Activated CD4-positive, alpha-beta T cell treated with anti-CD3 and anti-CD28 coated beads, Interleukin-2, amount 50 U/mL, for 4 hours (primary cell): Measurements from ENCODE around the gene OR6X1.

Source experiments
- DNase-seq, 2 experiments: peaks; one replicate each; pipeline ENCODE4 v3.0.0-alpha.2; 2020

OR6X1 gene, protein sequence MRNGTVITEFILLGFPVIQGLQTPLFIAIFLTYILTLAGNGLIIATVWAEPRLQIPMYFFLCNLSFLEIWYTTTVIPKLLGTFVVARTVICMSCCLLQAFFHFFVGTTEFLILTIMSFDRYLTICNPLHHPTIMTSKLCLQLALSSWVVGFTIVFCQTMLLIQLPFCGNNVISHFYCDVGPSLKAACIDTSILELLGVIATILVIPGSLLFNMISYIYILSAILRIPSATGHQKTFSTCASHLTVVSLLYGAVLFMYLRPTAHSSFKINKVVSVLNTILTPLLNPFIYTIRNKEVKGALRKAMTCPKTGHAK

DNA sequence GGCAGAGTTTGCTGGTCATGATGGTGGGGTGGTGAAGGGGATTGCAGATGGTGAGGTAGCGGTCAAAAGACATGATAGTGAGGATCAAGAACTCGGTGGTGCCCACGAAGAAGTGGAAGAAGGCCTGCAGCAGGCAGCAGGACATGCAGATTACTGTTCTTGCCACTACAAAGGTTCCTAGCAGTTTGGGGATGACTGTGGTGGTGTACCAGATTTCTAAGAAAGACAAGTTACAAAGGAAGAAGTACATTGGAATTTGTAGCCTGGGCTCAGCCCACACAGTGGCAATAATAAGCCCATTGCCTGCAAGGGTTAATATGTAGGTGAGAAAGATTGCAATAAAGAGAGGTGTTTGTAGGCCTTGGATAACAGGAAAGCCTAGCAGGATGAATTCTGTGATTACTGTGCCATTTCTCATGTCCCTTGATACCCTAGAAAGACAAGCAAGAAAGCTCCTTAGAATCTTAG lies at the start of gene OR6X1:
TSS of gene OR6X1 (minus strand) at position 418 of the 468 bp plus-strand sequence. CDS start at position 418, 0 bp downstream.
- DNase-seq: no peak

DNA sequence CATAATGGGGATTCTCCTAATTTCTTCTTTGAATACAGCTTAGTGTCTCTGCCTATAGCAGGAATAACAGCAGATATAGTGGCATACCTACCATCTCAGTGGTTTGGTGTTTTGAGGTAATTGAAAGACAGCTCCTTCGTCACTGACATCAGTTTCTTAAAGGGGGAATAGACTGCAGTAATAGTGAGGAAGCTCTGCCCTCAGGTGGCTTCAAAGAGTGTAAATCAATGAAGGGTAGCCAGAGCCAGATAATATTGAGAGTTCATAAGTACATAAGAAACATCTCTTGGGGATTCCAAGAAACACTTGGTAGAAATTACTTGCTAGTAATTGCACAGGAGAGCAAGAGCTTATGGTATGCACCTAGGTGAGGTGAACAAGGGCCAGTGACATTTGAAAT lies 47.4 kb upstream of the OR6X1 start:
- DNase-seq: no peak

DNA sequence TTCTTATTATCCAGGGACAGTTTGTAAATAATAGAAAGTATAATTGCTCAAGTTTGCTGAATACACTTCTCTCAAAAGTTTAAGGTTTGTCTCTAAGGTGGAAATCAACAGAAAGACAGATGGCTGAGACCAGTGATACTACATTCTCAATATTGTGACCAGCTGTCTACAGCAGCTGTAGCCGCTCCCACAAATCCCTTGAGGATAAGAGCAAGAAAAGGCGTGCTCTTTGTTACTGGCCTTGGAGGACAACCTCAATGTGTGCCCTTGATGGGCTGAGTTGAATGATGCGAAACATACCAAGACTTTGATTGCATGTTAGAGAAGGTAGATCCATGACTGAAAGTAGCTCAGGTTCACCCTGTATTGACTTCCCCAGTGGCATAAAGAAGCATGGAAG lies 45.7 kb upstream of the OR6X1 start:
- DNase-seq: no peak

DNA sequence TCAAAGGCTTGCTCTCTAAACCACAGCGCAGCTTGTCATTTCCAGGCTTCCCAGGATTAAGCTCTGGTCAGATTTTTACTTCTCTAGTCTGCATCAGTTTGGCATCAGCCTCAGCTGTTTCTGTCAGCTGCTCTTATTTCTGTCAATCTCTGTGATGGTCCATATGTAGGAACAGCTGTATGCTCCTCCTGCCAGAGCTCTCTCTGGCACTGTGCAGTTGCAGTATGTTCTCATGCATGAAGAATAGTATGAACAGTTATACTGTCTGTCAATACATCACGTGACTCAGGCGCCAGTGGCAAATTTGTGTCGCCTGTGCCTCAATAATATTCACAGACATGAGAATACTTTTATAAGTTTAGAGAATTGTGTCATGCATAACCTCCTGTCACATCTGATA lies 45.1 kb upstream of the OR6X1 start:
- no peak for DNase-seq

DNA sequence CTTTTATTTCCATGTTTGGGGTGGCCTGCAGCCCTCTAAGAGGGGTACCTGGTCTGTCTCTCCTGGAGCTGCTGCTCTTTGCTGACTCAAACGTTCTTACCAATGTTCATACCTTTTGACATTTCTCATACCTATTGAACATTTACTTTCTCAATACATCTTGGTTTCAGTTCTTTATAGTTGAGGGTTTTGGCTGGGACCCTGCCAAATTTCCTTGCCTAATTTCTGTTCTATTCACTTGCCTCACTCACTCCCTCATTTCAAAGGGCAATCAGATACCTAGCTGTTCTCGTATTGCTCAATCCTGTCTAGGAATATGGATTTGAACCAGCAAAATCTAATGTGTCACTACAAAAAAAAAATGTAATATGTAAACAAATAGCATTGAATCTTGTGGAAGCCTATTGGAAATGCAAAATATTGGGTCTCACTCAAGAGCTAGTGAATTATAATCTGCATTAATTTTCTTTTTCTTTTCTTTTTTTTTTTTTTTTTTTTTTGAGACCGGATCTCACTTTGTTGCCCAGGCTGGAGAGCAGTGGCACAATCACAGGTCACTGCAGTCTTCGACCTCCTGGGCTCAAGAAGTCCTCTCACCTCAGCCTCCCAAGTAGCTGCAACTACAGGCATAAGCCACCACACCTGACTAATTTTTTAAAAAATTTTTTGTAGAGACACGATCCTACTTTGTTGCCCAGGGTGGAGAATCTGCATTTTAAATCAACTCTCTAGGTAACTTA lies 44.4 kb upstream of the OR6X1 start:
- DNase-seq: no peak

DNA sequence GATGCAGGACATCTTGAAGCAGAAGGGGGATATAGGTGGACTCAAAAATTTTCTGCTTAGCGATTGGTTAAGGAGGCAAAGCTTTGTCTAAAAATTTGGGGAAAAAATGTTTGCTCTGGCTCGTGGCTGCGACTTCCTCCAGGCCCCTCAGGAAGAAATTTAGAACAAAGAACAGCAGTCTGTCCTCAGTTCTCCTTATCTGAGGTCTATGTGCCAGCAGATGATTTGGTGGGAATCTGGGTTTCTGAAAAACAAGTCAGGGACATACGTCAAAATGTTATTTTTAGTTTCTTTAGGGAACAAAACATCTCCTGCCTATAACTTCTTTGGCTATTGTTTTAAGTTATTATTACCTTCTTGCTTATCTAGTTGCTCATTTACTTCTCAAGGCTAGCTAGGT lies 43.8 kb upstream of the OR6X1 start:
- DNase-seq: no peak

DNA sequence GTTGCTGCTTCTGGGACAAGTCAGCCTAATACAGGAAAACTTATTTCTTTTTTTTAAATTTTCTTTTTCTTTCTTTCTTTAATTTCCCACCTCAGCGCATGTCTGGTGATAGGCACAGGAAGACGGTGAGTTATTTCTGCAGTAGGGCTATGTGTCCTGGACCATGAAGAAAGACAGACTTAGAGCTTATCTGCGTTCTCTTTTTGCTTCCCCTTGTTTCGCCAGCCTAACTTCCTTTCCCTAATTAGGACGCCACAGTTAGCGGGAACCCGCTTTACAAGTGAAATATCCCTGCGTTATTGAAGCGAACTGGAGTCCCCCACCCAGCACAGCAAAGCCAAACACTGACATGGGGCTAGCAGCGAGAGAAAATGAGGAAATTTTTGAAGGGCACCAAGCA lies 43.2 kb upstream of the OR6X1 start:
- DNase-seq: no peak

DNA sequence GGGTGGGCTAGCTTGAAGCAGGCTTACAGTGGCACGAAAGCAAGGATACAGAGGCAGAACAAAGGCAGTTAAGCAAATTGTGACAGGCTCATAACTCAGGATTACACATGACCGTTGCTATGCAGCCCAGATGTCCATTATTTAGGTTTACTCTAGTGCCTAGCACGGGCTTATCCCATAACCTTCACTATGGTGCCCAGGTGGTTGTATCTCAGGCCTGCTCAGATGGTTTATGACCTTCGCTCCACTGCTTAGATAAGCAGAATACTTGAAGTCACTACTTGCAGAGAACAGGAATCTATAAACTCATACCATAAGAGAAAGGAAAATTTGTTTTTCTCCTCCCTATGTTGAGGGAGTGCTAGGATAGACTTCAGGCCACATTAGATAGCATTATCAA lies 42.8 kb upstream of the OR6X1 start:
- DNase-seq: no peak

DNA sequence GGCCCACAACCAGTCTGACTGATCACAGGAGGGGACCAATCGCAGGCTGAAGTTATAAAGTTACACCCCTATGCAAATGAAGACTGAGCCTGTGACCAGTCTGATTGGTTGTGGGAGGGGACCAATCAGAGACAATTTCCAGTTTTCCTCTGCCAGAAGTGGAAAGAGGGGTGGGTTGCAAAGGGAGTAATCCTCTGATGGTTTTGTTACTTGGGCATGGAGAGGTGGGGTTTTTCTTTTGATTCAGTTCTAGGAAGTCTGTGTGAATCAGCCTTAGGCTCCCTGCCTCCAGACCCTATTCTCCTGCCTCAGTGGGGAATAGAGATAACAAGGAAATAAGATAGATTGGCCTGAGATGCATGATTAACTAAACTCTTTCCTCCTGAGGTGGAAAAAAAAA lies 41.9 kb upstream of the OR6X1 start:
- DNase-seq: no peak

DNA sequence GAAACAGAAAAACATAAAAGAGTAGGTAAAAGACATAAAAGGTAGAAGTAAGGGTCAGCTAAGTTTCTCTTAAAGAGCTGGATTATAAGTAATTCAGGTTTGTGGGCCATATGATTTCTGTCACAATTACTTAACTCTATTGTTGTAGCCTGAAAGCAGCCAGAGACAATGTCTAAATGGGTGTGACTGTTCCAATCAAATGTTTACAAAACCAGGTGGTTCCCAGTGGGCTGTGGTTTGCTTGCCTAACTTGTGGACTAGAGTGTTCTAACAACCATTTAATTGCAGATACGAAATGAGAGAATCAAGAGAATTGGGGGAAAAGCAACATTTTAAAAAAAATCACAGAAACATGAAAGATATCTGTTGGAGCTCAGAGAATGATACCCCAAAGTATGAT lies 29.2 kb upstream of the OR6X1 start:
- DNase-seq: no peak

DNA sequence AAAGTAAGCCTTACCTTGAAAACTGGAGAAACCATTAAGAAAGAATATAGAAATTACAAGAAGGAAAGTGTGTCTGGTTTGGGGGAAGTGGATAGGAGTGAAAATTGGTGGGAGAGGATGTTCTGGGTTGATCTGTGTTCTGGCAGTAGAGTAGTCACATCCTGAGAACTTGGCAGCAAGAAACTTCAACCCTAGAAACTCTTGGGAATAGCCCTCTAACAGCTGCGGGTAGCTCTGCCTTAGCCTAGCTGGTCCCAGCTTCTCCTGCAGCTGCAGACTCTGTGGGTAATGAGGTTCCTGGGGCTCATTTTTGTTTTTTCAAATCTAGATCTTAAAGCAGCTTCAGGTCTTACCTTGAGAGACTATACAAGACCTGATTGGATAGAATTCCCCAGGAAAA lies 24.2 kb upstream of the OR6X1 start:
- DNase-seq: no peak

DNA sequence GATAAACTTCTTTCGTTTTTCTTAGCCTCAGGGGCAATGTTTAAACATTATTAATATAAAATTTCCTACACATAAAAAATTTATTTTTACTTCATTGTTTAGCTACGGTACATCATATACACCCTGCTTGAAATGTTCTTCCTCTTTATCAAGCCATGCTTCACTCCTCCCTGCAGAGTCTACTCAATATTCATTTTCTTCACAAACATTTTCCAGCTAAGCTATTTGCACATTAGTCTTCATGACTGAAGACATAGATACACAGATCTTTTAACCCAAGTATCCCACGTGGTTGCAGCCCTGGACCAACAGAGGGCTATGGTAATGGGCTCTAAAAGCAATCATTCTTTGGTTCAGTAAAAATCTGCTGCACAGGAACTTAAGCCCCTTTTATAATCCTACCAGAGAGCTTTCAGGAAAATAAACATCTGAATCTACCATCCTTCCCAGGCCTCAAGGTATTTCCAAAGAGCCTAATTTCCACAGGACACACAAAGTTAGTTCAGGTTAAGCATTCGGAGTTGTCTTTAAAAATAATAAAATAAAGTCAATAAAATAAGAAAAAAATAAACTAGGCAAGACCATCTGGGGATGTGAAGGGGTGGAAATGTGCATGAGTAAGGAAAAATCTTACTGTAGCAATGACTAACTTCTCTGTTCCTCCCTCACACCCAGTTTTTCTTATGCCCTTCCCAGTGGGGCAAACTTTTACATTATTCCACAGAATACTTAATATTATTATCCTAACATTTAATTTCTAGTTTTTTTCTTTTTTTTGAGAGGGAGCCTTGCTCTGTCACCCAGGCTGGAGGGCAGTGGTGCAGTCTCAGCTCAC lies 21.6 kb upstream of the OR6X1 start:
- no peak for DNase-seq

DNA sequence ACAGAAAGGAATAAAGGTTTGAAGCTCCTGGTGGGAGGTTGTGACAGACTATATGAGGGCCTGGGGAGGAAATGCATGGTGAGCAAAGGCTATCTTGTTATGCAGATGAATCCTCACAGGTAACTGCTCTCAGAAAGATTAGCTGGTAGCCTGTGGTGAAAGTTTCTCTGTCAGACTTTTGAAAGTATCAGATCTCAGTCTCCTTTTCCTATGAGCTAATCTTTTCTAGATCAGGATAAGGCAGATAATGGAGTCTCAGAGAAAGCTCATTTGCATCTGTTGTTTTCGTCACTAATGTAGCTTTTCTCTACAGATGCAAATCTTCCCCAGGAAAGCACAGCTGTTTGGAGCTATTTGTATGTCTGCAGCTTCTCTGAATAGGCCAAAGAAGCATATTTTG lies 21.0 kb upstream of the OR6X1 start:
- DNase-seq: no peak

DNA sequence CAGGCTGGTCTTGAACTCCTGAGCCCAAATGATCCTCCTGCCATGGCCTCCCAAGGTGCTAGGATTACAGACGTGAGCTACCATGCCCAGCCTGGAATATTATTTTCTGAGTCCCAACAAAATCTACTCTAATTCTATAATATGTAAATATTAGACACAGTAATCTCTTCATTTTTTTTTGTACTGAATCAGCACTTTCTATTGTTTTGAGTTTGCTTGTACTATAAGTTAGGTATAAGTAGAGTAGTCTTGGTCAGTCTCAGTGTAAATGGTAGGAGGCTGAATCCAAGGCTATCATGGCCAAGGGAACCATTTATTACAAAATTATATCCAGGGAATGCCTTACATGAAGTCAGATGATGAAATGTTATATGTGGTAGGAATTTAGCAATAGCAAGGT lies 19.6 kb upstream of the OR6X1 start:
- DNase-seq: no peak

DNA sequence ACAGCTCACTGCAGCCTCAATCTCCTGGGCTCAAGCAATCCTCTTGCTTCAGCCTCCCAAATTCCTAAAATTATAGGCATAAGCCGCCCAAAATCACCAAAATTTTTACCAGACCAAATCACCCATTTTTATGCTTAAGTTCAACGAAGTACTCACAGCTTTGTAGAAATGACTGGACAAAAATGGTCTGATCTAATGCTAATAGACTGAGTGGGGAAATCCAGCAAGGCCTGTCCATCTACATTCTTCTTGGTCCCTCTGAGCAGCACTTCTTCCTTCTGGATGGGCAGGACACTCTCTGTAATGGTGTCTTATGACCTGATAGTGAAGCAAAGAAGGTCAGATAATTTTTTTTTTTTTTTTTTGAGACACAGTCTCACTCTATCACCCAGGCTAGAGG lies 18.7 kb upstream of the OR6X1 start:
- no peak for DNase-seq

DNA sequence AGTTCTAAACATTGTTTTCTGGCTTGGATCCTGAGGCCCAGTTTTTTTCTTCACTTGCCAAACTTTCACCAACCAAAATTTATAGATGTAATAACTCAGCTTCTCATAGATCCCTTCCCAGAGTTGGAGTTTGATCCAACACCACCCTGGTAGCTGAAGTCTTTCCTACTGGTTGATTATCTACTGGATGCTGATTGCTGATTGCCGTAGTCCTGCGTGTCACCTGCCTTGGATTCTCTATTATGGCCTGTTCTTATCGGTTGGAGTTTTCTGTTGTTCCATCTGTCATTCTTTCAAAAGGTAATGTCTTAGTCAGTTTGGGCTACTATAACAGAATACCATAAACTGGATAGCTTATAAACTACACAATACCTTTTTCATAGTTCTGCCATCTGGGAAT lies 17.3 kb upstream of the OR6X1 start:
- no peak for DNase-seq

DNA sequence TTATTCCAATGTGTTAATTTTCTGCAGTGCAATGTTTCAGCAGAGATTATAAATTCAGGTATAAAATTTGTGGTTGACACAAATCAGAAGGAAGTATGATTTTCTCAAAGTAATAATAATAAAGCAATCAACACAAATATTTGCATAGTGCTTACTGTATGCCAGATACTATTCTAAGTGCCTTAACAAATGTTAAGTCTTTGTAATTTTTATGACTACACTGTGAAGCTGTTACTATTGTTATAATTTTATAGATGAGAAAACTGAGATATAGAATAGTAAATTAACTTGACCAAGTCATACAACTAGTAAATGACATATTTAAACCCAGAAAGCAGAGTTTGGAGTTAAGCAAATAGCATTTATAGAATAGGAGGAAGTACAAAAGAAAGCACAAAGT lies 16.4 kb upstream of the OR6X1 start:
- no peak for DNase-seq

DNA sequence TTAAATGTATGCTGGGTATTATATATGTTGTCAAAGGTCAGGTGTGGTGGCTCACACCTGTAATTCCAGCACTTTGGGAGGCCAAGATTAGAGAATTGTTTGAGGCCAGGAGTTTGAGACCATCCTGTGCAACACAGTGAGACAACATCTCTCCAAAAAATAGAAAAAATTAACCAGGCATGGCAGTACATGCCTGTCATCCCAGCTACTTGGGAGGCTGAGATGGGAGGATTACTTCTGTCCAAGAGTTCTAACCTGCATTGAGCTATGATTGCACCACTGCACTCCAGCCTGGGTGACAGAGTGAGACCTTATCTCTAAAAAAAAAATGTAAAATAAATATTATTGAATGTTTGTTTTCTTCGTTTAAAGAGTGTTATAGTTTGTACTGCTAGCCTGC lies 11.3 kb upstream of the OR6X1 start:
- DNase-seq: no peak

DNA sequence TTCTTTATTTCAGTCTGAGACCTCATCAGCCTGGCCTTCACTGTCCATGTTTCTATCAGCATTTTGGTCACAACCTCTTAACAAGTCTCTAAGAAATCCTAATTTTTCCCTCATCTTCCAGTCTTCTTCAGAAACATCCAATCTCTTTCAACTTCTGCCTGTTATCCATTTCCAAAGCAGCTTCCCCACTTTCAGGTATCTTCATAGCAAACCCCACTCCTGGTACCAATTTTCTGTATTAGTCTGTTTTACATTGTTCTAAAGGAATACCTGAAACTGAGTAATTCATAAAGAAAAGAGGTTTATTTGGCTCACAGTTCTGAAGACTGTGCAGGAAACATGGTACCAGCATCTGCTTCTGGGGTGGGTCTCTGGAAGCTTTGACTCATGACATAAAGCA lies 8.1 kb upstream of the OR6X1 start:
- no peak for DNase-seq

DNA sequence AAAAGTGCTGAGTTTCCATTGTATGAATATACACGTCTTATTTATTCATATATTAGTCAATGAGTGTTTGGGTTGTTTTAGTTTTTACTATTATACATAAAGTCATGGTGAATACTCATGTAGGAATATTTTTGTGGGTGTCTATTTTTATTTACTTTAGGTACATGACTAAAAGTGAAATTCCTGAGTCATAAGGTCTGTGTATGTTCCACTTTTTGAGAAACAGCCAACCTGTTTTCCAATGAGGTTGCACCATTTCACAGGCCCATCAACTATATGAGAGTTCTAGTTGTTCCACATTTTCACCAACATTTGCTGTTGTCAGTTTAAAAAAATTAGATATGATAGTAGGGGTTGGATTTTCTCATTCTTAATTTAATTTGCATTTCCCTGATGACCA lies 6.6 kb upstream of the OR6X1 start:
- DNase-seq: no peak

DNA sequence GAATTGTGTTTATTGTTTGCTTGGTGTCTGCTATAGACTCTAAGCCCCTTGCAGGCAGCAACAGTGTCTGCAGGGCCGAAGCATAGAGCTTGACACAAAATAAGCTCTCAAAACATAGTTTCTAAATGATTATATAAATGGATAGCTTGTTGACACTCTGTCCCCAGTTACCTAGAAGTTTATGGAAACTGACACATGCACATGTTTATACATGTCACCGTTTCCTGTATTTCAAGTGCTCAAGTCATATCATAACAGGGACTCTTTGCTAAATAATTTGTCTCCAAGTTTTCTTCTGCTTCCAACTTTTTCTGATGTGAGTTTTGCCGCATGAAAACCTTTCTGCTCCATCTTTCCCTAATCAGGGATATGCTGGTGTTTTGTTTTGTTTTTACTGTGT lies 3.7 kb upstream of the OR6X1 start:
- no peak for DNase-seq

DNA sequence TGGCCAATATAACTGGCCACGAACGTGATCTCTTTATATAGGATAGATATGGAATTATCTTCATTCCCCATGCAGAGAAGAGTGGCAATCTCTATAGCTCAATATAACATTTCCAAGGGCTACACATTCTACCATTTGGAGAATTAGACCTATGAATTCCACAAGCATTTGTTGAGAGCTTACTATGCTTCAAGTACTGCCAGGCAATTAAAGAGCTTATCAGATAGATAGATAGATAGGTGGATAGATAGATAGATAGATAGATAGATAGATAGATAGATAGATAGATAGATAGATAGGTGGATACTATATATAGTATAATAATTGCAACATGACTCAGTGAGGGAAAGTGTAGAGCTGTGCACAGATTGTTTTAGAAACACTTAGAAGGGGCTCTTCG lies 1.5 kb upstream of the OR6X1 start:
- no peak for DNase-seq

DNA sequence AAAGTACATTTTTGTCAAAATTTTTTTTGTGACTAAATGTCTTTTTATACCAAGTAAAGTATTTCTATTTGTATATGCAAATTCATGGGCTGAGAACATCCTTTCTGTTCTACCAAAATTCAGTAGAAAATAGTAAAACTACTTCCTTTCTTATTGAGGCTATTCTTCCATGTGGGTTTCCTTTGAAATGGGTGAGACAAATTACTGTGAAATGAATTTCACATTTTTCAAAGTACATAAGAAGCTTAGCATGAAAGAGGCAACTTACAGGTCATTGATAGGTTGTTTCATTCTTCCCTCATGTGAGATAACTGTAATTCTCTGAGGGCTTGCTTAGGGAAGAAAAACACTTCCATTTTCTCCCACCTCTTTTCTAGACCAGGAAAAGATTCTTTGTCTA lies 1.0 kb upstream of the OR6X1 start:
- no peak for DNase-seq

DNA sequence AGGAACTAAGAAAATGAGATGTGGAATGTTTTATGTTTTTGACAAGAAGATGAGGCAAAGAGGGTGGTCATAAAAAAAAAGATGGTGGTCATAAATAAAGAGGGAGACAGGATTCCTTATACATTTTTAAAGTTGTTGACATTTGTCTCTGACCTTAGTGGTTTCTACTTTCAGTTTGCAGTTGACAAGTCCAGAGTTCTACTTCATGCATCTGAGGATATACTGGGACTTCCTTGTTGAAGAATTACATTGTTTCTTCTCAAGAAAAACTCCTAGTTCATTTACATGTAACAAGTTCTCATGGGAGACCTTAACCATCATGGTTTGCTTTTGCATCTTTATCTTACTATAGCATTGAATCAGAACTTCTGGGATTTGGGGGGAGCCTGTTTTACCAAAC lies 1.2 kb downstream of the OR6X1 start:
- DNase-seq: no peak
